GM23248 (cell line): ENCODE data around the gene STRIT1.

Experiments used
- EZH2 ChIP-seq: fragments of 200-600 bp; sonication (generic); IDR thresholded peaks from 2 replicates; pipeline ENCODE4 v1.6.1; 2018; ENCODE audit warnings: antibody characterized with exemption, mild to moderate bottlenecking; ENCODE audit not compliant: insufficient read depth, poor library complexity, severe bottlenecking
- EZH2phosphoT487 ChIP-seq: fragments of 200-600 bp; sonication (generic); IDR thresholded peaks from 2 replicates; pipeline ENCODE4 v1.6.1; 2018; ENCODE audit warnings: antibody characterized with exemption, moderate library complexity, mild to moderate bottlenecking, low read depth; ENCODE audit not compliant: insufficient read depth

- TF ChIP-seq EZH2phosphoT487 (no peak), EZH2 (no peak)
Measured at GRCh38 chr3:155241579-155241978, 51.9 kb downstream of the STRIT1 start.
